SU-DHL-6 (cell line): ENCODE measurements around the gene PLCB1.

Source experiments
- H2AFZ ChIP-seq: fragments of 200-600 bp; sonication (generic); 2 replicates; pipeline ENCODE4 v1.6.1; 2014; ENCODE audit warnings: low read depth, mild to moderate bottlenecking, moderate library complexity, mixed read lengths, antibody characterized with exemption, low read length; ENCODE audit not compliant: severe bottlenecking
- H3F3A ChIP-seq: fragments of 200-600 bp; shearing (Covaris generic); 2 replicates; pipeline ENCODE4 v1.6.0; 2016; ENCODE audit warnings: antibody characterized with exemption, mild to moderate bottlenecking; ENCODE audit not compliant: insufficient read depth
- H3K27ac ChIP-seq: fragments of 200-600 bp; sonication (generic); 2 replicates; pipeline ENCODE4 v1.5.1; 2016; ENCODE audit warnings: low read depth, mild to moderate bottlenecking, low read length, moderate library complexity, mixed read lengths
- H3K27me3 ChIP-seq: fragments of 200-600 bp; sonication (generic), shearing (Covaris generic); 2 replicates; pipeline ENCODE4 v1.6.0; 2014; ENCODE audit warnings: mild to moderate bottlenecking, low read length
- H3K36me3 ChIP-seq: fragments of 200-600 bp; sonication (generic); 2 replicates; pipeline ENCODE4 v1.6.1; 2014; ENCODE audit warnings: mild to moderate bottlenecking, low read length, mixed read lengths
- H3K4me2 ChIP-seq: fragments of 300-600, 200-600 bp; shearing (Covaris generic), sonication (generic); 2 replicates; pipeline ENCODE4 v1.6.0; 2014; ENCODE audit warnings: low read length, low read depth, mild to moderate bottlenecking; ENCODE audit not compliant: poor library complexity, severe bottlenecking
- H3K4me3 ChIP-seq: fragments of 200-600 bp; sonication (generic); 2 replicates; pipeline ENCODE4 v1.5.1; 2014; ENCODE audit warnings: antibody characterized with exemption, low read length, mild to moderate bottlenecking, mixed read lengths; ENCODE audit not compliant: insufficient read depth, poor library complexity, severe bottlenecking
- H3K79me2 ChIP-seq: fragments of 200-600 bp; sonication (generic); 2 replicates; pipeline ENCODE4 v1.6.1; 2014; ENCODE audit warnings: mild to moderate bottlenecking, low read length, moderate library complexity; ENCODE audit not compliant: insufficient read depth
- H3K9ac ChIP-seq: fragments of 200-600 bp; sonication (generic); 2 replicates; pipeline ENCODE4 v1.7.0; 2014; ENCODE audit warnings: mild to moderate bottlenecking, low read length
- H3K9me2 ChIP-seq: fragments of 200-600 bp; sonication (generic); replicated peaks from 2 replicates; pipeline ENCODE4 v1.6.1; 2014; ENCODE audit warnings: low read length; ENCODE audit not compliant: insufficient read depth
- H3K9me3 ChIP-seq: fragments of 200-600 bp; sonication (generic); 2 replicates; pipeline ENCODE4 v1.6.1; 2014; ENCODE audit warnings: low read length, mixed read lengths; ENCODE audit not compliant: insufficient read depth
- H4K20me1 ChIP-seq: fragments of 200-600 bp; sonication (generic); 2 replicates; pipeline ENCODE4 v1.6.1; 2014; ENCODE audit warnings: low read depth, mild to moderate bottlenecking, antibody characterized with exemption, low read length, moderate library complexity, mixed read lengths
- CTCF ChIP-seq: fragments of 200-600 bp; sonication (generic); IDR thresholded peaks from one replicate; pipeline ENCODE4 v1.5.1; 2017; ENCODE audit warnings: antibody characterized with exemption, mild to moderate bottlenecking, low read length, moderate library complexity; ENCODE audit not compliant: insufficient read depth, poor library complexity, severe bottlenecking
- EZH2phosphoT487 ChIP-seq: fragments of 200-600 bp; sonication (generic), shearing (Covaris generic); conservative IDR thresholded peaks from 2 replicates; pipeline ENCODE4 v1.6.1; 2018; ENCODE audit warnings: mild to moderate bottlenecking, antibody characterized with exemption, low read length, moderate library complexity, mixed read lengths

The PLCB1 gene

DNA sequence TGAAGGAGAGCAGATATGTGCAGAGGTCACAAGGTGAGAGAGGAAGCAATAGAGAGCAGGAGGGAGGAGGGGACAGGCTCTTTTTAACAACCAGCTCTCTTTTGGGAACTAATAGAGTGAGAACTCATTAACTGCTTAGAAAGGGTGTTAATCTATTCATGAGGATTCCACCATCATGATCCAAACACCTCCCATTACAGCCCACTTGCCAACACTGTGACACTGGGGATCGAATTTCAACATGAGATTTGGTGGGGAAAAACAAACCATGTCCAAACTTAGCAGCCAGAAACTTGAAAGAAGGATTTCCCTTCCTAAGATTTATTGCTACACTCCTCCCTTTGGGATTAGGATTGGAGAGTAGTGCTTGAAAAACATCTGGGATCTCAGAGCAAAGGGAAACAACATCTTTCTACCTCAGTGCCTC, 801.3 kb downstream of the PLCB1 start:
- no peak overlapping the region for H3K4me2 ChIP-seq
- H3F3A ChIP-seq, result no peaks in the 10 kb centered on the region

GRCh38 chr20:8934362-8934761, 802.3 kb downstream of the PLCB1 start:
- Histone ChIP-seq H3K4me3 (no peak overlapping the region), H3K79me2 (no peaks in the 10 kb centered on the region), H2AFZ (no peak overlapping the region)

More for the DNA sequence above, 801.3 kb downstream of the PLCB1 start:
- H3K79me2 ChIP-seq, result no peaks in the 10 kb centered on the region
- no peak overlapping the region for H3K4me3 ChIP-seq
- no peak for TF ChIP-seq CTCF
- TF ChIP-seq EZH2phosphoT487, result no peak
- no peaks in the 10 kb centered on the region for H3K36me3 ChIP-seq
- H2AFZ ChIP-seq, result no peak overlapping the region
- H3K9me3 ChIP-seq, result no peaks in the 10 kb centered on the region
- no peak overlapping the region for H3K27ac ChIP-seq
- H4K20me1 ChIP-seq, result no peaks in the 10 kb centered on the region
- H3K9ac ChIP-seq, result no peak overlapping the region
- no peaks in the 10 kb centered on the region for H3K9me2 ChIP-seq
- H3K27me3 ChIP-seq, result no peaks in the 10 kb centered on the region

More at GRCh38 chr20:8934362-8934761, 802.3 kb downstream of the PLCB1 start:
- TF ChIP-seq CTCF, result no peak
- no peak for TF ChIP-seq EZH2phosphoT487
- H3K27me3 ChIP-seq, result no peaks in the 10 kb centered on the region
- no peaks in the 10 kb centered on the region for H3K9me2 ChIP-seq
- H3K9me3 ChIP-seq, result no peaks in the 10 kb centered on the region
- no peaks in the 10 kb centered on the region for H4K20me1 ChIP-seq
- H3K4me2 ChIP-seq, result no peak overlapping the region
- H3F3A ChIP-seq, result no peaks in the 10 kb centered on the region
- no peak overlapping the region for H3K9ac ChIP-seq
- no peak overlapping the region for H3K27ac ChIP-seq
- H3K36me3 ChIP-seq, result no peaks in the 10 kb centered on the region
